HG03135 (cell line): ENCODE data around the gene ZNF507.
"Not testable (repeated sequence)": the region's sequence is repeated elsewhere in the genome, so short reads cannot be mapped to it uniquely, and the experiment has no call there.

ENCODE experiments used
- ATAC-seq: cut with Tn5 transposase; IDR thresholded peaks from one replicate; pipeline ENCODE4 v1.9.1; 2021; ENCODE audit warnings: mild to moderate bottlenecking, moderate library complexity; ENCODE audit not compliant: unreplicated experiment

The ZNF507 gene

GRCh38 chr19:32406161-32407003 lies 61.0 kb downstream of the ZNF507 start:
- no peak for ATAC-seq

GRCh38 chr19:32407004-32407992 lies 61.9 kb downstream of the ZNF507 start:
- ATAC-seq: no peak

- no peak for ATAC-seq
Observed at GRCh38 chr19:32415246-32415645, 69.8 kb downstream of the ZNF507 start.

- no peak for ATAC-seq
Observed at GRCh38 chr19:32415669-32416068, 70.3 kb downstream of the ZNF507 start.

- no peak for ATAC-seq
Observed at GRCh38 chr19:32416749-32417456, 71.5 kb downstream of the ZNF507 start.

GRCh38 chr19:32418155-32418554 lies 72.7 kb downstream of the ZNF507 start:
- no peak for ATAC-seq

GRCh38 chr19:32421589-32422361 lies 76.4 kb downstream of the ZNF507 start:
- ATAC-seq: no peak

- ATAC-seq: no peak
Observed at GRCh38 chr19:32422435-32422834, 77.0 kb downstream of the ZNF507 start.

GRCh38 chr19:32423944-32424343 lies 78.5 kb downstream of the ZNF507 start:
- not testable (repeated sequence) for ATAC-seq

GRCh38 chr19:32427536-32427935 lies 82.1 kb downstream of the ZNF507 start:
- no peak for ATAC-seq

GRCh38 chr19:32436692-32437091 lies 91.3 kb downstream of the ZNF507 start:
- no peak for ATAC-seq

GRCh38 chr19:32437096-32437495 lies 91.7 kb downstream of the ZNF507 start:
- no peak for ATAC-seq
